ENCODE data around the gene RPH3AL.

- TF ChIP-seq CTCF (IDR thresholded peaks at IDR 0.05 in 2 of 3, conservative IDR thresholded peaks at IDR 0.05 in 1 of 3; ENCODE audit: control insufficient read depth in 2 of 3, extremely low read depth in 1 of 3, insufficient read depth in 1 of 3, low read depth in 3 of 3, low read length in 3 of 3) (no peak), BRCA1 (IDR thresholded peaks at IDR 0.05; ENCODE audit: low read depth, low read length) (no peak), SP1 (IDR thresholded peaks at IDR 0.05; ENCODE audit: low read depth, low read length) (no peak), SIN3A (IDR thresholded peaks at IDR 0.05; ENCODE audit: low read depth, low read length) (no peak)
Measured at GRCh38 chr17:227946-228615, 124.5 kb downstream of the RPH3AL start.
